Stimulated activated CD4-positive, alpha-beta T cell treated with anti-CD3 and anti-CD28 coated beads, Interleukin-15, amount 100 ng/mL, for 24 hours (primary cell): ENCODE data around the gene PDGFRB.

Experiments used
- DNase-seq: peaks from one replicate; pipeline ENCODE4 v3.0.0-alpha.2; 2020

Gene PDGFRB

GRCh38 chr5:150126921-150127265 lies 28.8 kb downstream of the PDGFRB start:
- DNase-seq = no peak

- DNase-seq = no peak
These were observed 29.3 kb downstream of the PDGFRB start for GRCh38 chr5:150126199-150126920.

DNA sequence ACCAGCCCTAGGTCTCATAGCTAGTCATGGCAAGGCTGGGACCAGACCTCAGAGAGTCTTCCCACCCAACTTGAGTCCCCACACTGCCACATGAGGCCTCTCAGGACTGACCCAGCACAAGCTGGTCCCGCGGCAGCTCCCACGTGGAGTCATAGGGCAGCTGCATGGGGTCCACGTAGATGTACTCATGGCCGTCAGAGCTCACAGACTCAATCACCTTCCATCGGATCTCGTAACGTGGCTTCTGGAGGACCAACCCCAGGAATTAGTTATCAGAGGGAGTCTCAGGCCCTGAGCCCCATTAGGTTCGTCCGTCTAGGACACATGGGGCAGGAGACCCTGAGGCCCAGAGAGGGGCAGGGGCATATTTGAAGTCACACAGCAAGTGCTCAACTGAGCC lies 30.3 kb downstream of the PDGFRB start:
- no peak for DNase-seq

DNA sequence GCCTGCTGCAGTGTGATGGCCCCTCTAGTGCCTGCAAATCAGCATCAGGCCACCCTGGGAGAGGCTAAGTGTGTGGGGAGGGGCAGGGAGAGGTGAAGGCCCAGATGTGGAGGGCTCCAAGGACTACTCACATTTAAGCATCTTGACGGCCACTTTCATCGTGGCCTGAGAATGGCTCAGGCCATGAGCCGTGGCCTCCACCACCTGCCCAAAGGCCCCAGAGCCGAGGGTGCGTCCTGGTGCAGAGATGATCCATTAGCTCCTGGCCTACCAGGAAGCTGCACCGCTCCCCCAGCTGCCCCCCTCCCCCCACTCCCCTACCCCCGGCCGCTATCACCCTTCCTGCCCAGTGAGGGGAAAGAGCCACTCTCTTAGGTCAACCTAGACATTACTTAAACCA lies 31.0 kb downstream of the PDGFRB start:
- DNase-seq = no peak

DNA sequence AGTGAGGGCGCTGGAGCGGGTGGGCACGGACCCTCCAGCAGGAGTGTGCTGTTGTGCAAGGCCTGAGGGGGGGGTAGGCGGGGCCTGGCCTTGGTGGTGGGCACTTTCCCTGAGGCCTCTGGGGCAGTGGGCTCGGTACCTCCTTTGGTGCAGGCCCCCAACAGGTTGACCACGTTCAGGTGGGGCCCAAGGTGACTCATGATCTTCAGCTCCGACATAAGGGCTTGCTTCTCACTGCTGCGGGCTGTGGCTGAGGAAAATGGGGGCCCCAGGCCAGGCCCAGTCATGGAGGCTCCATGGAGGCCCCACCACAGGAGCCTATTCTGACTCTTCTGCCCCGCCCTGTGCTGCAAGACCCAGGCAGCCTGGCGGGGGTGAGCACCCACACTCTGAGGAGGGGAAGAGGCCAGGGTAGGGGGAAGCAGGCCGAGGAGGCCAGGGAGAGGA lies 31.5 kb downstream of the PDGFRB start:
- DNase-seq = no peak

GRCh38 chr5:150123542-150123941 lies 32.1 kb downstream of the PDGFRB start:
- no peak for DNase-seq

DNA sequence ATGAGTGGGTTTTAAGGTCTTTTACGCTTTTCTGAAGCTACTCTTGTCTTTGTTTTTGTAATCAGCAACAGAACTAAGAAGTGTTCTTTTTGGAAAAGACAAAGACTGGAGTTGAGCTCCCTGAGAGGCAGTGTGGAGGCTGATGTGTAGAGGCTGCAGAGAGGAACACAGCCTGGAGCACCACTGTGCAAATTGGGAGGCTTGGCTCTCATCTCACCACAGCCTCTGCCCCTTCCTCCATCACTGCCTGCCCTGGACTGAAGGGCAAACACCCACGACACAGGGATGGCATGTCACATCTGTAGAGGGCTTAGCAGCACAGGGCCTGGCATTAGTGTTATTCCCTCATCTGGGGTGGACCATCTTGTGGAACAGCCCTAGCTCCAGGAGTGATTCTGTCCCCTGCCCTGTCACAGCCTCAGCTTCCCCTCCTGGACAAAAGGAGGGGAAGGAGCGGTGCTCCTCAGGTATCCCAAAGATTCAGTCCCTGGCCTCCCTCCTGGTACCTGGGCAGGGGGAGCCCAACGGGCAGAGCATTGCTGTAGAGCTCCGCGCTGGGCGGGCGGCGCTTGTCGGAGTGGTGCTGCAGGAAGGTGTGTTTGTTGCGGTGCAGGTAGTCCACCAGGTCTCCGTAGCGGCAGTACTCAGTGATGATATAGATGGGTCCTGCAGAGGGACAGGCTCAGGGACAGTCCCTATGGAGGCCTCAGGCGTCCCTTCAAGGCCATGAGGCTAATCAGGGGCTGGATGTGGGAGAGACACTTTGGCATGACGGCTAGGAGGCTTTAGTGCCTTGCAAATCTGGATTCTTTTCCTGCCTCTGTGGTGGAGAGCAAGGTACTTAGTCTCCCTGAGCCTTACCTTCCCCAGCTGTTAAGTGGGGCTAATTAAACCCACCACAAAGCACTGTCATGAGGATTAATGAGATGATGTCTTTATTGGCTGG lies 32.8 kb downstream of the PDGFRB start:
- no peak for DNase-seq

DNA sequence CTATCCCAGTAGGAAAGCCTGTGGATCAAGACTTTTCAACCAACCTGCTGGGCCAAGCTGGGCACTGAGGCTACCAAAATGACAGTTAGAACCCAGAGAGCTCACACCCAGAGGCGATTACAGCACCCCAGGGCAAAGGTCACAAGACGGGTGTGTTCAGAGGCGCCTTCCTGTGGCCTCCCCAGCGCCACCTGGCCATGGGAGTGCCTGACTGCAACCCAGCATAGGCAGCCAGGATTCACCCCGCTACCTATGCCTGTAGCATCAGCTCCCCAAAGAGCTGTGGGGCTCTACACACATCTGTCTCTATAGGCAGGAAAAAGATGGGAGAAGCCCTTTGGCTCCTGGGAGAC lies 33.5 kb downstream of the PDGFRB start:
- DNase-seq = peak; percentile 30

GRCh38 chr5:150121448-150122157 lies 34.0 kb downstream of the PDGFRB start:
- DNase-seq = no peak

- DNase-seq = no peak
These were observed 34.8 kb downstream of the PDGFRB start for GRCh38 chr5:150120617-150121447.

- DNase-seq = no peak
These were observed 35.6 kb downstream of the PDGFRB start for GRCh38 chr5:150120062-150120441.

GRCh38 chr5:150119421-150120061 lies 36.1 kb downstream of the PDGFRB start:
- DNase-seq = no peak

DNA sequence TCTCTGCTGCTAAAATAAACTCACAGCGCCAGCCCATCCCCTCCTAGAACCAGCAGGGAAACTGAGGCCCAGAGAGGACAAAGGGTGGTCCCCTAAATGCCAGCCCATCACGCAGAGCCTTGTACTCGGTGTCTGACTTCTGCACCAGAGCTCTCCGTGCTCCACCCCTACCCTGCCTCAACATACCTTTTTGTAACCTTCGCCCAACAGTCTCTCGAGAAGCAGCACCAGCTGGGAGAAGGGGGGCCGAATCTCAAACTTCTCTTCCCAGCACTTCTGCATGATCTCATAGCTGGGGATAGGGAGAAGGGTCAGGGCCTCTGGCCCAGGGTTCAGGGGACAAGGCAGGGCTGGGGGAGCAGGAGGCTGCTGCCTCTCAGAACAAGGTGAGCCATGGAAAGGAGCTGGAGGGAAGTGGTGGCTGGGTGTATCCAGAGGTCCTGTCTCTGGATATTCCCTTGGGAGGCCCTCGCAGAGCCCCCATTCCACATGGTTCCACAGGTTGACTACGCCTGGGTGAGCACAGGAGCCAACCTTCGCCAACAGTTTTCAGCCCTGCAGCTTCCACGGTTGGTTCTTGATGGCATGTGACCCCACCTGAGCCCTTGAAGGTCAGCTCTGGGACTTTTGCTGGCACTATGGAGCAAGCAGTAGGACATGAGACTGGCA lies 37.0 kb downstream of the PDGFRB start:
- no peak for DNase-seq

DNA sequence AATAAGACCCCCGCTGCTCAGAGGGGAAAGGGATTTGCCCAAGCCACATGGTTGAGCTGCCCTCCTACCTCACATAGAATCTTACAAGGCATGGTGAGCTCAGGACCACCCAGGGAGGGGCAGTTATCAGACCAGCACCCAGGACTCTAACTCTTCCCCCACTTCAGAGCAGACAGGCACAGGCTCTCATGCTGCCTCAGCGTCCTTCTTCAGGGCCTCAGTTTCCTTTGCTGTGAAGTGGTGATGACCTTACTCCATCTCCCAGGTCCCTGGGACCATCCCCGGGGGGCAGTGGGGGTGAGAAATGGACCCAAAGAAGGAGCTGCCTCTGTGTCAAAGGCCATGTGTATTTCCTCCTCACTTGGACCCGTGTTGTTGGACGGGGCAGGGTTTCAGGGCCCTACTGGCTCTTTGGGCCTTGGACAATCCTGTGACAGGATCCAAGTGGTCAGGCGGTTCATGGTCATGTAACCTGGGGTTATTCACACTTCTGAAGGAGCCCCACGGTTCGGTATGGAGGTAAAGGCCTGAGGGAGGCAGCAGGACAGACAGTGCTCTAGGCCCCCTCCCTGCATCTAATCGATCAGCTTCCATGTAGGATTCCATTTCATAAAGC lies 37.6 kb downstream of the PDGFRB start:
- DNase-seq = no peak

DNA sequence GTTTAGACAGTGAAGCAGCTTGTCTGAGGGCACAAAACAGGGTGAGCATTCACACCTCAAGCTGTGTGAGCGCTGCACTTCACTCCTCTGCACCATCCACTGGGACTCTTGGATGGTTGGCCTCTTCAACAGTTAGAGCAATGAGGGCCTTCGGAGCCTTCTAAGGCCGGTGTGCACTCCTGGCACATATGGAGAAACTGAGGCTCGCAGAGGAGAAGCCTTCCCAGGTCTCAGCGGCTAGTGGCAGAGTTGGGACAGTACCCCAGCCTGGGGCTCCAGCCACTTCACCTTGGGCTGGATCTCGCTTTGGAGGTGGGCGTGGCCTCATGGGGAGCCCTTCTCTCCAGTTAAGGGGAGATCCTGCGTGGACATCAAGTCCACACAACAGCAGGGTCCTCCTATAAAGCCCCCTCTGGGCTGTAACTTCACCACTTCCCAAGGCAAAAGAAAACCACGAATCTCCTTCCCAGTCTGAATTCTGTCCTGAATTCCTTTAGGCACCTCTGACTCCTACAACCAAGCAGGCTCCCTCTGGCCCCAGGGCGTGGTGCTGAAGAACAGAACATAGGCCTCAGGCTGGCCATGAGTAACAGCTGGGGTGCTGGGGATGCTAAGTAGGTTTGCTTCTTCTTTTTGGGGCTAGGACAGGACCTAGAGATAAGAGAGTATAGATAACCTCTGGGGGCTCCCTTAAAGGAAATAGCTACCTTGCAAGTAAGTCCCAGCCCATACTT lies 38.8 kb downstream of the PDGFRB start:
- no peak for DNase-seq

DNA sequence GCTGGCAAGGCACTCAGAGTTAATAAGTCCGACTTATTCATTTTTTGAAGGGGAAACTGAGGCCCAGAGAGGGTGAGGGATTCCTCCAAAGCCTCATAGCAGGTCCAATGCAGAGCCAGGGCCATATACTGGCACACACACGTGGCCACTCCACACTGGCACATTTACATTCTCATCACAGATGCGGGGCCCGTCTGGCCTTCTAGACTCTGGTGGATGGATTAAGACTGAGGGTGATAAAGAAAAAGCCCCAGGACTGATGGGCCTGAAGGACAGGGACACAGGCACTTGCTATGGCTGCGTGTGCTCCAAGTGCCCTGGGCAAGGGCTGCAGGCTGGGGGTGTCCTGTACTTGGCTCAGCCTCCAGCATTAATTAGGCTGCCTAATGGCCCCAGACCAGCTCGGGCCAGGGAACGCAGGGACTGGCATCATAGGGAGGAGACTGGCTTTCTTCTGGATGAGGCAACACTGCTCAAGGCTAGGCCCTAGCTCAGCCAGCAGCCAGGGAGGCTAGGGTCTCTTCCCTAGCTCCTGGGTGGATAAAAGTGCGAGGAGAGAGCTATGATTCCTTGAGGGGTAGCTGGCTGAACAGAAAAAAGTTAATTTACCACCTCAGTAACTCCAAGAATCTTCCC lies 40.8 kb downstream of the PDGFRB start:
- DNase-seq = no peak

- DNase-seq = no peak
These were observed 41.5 kb downstream of the PDGFRB start for GRCh38 chr5:150114102-150114641.

DNA sequence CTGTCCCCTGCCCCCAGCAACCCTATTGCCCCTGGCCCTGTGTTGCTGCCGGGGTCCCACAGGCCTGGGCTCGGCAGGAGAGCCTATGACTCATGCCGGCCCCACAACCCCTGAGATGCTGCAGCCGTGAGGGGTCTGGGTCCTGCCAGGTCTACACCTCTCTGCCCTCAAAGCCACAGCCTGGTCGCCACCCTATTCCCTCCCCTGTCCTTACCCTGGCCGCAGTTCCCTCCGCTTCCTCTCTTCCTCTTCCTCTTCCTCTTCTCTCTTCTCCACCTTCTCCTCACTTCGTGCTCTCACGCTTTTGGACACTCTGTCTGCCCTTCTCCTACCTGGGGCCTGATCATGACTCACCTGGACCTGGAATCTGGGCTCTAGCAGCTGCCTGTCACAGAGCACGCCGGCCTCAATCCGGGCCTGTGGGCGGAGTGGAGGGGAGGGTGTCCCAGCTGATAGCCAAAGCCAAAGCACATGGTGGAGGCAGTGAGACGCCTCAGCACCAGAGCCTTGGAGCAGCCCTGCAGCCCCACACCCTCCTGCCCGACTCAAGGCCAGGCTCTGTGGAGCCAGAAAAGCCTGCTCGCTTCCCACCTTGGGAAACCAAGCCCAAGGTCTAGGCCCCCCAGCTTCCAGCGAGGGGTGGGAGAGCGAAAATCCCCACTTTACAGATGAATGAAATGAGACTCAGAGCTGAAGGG lies 42.4 kb downstream of the PDGFRB start:
- DNase-seq = no peak
